Hematopoietic multipotent progenitor cell treated with erythropoietin and hydrocortisone succinate and interleukin-3 and kit ligand, for 6 days (in vitro differentiated cells): ENCODE measurements around the gene CCDC51.
"Not testable (repeated sequence)": the region's sequence is repeated elsewhere in the genome, so short reads cannot be mapped to it uniquely, and the experiment has no call there.

Experiments used
- DNase-seq: peaks from one replicate; pipeline ENCODE4 v3.0.0-alpha.2; 2015

Gene CCDC51

DNA sequence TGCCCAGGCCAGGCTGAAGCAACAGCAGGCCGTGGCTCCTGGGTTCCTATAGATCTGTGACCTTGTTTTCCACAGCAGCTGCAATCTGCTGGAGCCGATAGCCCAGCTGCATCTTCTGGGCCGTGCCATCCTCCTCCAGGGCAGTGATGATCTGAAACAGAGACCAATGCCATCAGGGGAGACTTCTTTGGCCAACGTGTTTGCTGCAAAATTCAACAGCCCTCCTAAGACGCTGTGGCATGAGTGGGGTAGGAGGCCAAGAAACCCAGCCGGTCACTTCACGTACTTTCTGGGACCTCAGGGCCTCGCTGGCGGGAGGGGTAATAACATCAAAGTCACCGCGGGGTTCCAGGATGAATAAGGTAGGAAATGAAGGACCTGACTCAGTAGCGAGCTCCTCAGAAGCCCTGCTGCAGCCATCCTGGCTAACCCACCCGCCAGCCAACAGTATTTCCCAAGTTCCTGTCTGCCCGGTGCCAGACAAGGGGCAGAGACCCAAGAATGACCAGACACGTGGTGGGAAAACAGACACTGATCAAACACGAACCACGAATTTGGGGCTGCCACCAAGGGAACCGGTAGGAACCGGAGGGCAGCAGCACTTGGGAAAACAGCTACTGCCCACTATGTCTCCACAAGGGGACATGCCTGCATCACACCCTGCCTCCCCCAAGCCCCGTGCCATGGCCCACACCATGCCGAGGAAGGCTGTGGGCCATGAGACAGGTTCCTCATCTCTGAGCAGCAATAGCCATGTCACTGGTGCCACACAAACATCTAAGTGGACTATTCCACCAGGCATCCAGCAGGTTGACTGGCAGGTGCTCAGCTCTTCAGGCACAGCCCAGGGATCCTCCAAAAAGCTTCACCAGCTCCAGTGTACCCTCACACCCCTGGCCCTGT lies 35.2 kb downstream of the CCDC51 start:
- no peak for DNase-seq

DNA sequence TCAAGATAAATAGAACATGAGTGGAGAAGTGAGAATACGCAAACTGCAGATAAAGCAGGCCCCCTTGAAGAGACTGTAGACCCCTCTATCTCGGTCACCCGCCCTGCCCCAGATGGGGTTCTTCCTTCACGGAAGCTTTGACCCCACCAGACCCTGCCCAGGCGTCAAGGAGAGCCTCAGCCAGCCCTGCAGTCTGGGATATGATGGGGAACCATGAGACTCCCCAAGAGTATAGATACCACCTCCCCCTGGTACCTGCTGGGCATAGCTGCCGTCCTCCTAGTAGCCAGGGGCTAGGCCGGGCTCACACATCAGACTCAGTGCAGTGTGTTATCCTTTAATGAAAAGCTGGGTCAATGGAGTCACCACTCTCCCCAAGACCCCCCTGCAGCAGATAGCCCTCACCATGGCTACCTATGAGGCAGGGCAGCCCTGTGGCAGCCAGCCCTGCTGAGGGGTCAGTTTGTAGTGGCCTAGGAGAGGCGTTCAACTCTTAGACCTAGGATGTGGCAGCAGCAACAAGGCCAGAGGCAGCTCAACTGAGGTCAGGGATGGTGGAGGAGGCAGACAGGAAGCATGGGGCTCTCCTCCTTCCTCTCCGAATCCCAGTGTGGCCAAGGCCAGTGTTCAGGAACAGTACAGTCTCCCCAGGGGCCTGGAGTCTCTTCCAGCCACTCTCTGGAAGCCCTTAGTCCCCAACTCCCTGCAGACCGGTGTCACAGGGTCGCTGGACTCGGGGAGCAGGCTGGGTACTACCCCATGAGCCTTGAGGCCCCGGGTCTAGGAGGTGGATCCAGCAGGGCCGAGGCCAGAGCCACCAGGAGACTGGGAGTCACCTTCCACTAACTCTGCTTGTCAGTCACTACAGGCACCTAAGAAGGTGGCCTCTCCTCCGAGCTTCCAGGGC lies 36.1 kb downstream of the CCDC51 start:
- DNase-seq: no peak

DNA sequence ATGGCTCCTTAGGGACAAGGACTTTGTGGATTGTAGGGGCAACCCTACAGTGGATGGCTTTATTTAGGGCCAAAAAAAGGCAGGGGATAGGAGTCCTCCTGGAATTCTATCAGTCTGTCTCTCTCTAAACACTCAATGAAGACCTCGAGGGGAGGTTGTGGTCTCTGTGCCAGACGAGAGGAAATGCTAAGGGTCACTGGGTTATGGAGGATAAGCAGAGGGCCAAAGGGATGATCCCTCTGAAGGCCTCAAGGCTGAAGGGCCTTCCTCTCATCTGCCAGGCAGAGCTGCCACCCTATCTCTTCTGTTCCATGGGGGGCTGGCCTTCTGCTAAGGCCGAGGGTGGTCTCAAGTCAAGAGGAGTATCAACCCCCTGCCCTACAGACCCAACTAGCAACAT lies 37.0 kb downstream of the CCDC51 start:
- DNase-seq: no peak

DNA sequence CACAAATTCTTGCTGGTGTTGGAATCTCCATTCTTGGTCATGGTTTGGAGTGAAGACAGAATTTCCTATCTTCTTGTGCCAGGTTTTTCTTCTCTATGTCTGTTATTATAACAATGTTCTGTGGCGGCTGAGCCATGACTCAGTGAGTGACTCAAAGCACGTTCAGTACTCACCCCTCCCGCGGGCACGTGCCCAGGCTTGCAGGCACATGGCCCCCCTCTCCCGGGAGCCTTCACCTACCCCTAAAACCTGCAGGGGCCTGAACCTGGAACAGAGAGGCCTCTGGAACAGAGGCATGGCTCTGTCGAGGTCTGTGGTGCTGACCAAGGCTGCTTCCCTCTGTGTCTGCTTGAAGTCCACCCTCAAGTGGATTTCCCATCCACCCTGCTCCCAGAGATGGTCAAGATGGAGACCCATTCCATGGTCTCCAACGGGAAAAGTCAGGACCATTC lies 37.6 kb downstream of the CCDC51 start:
- no peak for DNase-seq

DNA sequence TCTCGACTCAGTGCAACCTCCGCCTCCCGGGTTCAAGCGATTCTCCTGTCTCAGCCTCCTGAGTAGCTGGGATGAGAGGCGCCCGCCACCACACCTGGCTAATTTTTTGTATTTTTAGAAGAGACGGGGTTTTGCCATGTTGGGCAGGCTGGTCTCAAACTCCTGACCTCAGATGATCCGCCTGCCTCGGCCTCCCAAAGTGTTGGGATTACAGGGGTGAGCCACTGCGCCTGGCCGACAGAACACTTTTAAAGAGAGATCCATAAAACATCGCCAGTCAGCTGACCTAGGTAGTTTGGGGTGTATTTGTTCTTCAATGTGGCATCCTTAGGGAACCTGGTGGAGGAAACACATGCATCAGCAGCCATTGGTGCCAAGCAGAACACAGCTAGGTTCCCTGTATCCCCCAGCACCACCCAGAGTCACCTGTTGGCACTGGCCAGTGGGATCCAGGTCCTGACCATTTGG lies 38.5 kb downstream of the CCDC51 start:
- not testable (repeated sequence) for DNase-seq

DNA sequence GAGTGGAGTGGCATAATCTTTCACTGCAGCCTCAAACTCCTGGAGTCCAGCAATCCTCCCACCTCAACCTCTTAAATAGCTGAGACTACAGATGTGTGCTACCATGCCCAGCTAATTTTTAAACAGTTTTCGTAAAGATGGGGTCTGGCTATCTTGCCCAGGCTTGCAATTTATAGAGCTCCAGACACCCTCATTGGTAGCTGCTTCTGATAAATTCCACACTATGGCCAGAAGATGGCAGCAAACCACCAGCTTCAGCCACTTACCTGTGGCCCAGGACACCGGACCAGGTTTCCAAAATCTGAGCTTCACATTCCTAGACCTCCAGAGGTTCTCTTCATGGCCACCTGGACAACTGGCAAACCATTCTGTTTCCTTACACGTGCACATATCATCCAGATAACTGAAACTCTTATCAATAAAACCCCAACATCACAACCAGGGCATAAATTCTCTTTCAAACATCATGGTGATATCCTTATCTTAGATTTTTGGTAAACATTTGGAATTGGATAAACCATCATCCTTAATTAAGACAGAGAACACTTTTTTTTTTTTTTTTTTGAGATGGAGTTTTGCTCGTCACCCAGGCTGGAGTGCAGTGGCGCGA lies 39.0 kb downstream of the CCDC51 start:
- DNase-seq: peak; percentile 78

DNA sequence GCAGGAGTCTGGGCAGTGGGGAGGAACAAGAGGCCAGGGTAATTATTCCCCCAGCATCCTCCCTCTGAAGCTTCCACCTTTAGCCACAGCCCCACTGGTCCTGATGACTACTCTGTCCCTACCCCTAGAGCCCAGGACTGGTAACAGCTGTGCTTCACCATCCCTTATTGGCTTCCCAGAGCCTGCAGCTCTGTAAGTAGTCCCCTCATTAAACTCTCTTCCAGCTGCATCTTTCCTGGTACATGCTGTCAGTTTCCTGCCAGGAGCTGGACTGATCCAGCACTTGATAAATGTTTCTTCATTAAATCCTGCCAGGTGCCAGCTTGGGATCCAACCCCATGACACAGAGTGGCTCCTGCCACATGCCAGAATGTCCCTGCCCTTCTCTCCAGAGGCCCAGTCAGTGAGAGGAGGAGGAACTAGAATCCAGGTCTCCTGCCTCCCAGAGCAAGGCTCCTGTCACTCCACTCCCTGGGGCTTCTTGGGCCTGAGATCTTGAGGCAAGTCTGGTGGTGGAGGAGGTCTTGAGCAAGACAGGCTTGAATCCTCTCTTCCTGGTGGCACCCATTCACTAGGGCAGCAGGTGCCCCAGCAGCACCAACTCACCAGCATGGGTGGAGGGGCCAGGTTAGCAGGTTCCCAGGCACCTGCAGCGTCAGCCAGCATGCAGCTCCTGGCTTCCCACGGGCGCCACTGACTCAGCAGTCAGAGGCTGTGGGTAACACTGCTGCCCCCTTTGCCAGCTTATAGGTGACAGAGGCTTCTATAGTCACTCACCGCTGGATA lies 40.3 kb downstream of the CCDC51 start:
- no peak for DNase-seq

DNA sequence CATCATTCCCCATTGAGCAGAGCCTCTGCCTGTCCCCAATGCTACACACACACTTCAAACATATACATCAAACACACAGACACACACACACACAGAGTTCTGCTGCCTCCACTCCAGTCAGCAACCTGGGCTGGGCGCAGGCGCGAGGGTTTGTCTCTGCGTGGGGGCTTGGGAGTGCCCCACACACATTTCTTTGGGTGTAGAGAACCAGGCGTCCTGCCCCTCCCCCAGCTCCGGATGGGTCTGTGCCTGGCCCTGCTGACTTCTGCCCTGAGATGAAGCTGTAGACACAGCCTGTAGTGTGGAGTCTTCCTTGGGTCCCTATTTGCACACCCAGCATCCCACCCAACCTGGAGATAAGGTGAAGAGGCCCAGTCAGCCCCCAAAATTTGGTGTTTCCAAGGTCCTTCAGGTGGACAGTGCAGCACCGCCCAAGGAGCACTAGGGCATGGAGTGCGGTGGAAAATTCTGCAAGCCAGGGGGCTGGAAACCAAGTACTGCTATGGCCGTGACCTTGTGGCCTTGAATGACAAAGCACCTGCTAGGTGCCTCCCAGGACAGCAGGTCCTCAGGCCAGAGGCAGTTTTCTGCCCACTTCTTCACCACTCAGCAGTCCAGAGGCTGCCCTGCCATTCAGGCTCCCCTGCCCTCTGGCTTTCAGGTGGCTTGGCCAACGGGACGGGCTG lies 41.1 kb downstream of the CCDC51 start:
- DNase-seq: no peak

DNA sequence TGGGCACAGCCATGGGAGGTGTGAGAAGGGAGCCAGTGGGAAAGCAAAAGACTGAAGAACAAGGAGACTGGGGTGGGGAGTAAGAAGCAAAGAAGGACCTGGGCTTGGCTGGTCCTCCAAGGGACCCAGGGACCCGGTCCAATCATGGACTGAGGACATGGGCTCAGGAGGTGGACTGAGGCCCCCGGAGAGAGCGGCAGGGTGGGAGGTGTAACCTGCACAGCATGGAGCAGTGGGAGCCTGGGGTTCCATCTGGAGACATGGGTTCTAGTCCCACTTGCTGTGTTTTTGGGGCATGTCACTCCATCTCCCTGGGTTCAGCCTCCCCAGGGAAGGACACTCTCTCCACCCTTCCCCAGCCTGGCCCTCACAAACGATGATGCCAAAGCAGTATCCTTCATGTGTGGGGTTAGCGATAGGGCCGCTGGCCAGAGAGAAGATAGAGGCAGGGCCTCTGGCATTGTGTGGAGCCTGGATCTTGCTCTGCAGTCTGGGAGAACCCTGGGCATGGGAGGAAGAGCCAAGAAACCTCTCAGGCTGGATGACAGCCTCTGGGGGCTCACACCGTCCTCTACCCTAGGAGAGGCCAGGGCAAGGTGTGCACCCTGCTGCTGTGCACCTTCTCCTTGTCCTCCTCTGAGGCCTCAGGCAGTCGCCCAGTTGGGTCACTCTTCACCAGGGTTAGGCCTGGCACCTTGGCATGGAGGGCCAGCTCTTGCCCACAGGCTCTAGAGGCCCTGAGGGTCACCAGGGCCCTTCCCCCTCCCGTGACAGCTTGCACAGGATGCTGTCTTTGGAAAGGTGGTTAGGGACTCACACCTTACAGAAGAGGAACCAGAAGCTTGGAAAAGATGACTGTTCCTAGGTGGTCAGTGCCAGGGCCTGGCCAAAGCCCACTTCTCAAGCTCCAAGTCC lies 41.9 kb downstream of the CCDC51 start:
- no peak for DNase-seq

DNA sequence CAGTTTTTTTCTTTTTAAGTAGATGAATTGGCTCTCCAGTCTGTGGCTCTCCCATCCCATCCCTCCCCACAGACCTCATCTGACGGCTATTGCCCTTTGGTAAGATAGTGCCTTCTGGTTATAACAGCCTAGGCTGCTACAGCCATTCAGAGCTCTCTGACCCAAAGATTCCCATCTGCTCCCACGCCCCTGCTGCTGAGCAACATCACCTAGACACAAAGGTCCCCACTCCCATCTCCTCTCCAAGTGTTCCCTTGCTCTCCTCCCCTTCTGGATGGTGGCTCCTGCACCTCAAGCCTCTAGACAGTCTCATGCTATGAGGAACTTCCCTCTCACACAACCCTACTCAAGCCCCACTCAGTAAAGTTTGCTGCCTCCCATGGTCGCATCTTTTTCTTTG lies 44.2 kb downstream of the CCDC51 start:
- DNase-seq: no peak

DNA sequence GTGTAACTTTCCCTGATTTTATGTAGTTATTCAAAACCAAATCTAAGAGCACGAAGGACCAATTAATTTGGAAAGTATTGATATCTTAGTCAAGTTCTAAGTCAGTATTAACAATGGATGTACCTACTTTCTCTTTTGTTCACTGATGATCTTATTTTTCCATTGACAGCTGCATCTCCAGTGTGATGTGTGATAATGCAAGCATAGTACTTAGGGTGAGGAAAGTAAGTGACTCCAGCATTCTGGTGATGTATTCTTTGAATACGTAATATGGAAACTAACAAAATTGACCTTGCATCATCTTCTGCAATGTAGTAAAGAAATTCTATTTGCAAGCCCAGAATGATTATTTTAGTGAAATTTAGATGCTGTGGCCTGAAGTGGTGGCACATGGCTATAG lies 45.5 kb downstream of the CCDC51 start:
- no peak for DNase-seq

DNA sequence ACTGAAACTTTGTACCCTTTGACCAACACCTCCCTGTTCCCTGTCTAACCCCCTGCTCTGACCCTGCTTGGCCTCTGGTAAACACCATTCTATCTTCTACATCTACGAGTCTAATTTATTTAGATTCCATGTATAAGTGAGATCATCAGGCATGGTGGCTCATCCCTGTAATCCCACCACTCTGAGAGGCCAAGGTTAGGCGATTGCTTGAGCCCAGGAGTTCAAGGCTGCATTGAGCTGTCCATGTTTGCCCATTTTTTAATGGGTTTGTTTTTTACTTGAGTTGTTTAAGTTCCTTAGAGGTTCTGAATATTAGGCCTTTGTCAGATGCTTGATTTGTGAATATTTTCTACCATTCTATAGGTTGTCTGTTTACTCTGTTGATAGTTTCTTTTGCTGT lies 51.0 kb downstream of the CCDC51 start:
- no peak for DNase-seq

DNA sequence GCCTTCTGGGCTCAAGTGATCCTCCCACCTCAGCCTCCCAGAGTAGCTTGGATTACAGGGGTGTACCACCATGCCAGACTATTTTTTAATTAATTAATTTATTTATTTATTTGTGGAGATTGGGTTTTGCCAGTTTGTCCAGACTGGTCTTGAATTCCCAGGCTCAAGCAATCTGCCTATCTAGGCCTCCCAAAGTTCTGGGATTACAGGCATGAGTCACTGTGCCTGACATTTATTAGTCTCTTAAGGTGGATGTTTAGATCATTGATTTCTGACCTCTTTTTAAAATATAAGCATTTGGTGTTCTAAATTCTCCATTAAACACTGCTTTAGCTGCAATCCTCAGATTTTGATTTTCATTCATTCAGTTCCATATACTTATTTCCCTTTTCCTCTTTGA lies 52.3 kb downstream of the CCDC51 start:
- DNase-seq: no peak
